Esophagus muscularis mucosa (tissue), 4 donors: ENCODE measurements around the gene PDXDC1. TPM values are rescaled to one million over a fixed set of nuclear protein-coding genes. Genes with fewer than 3 reads are reported as not detected.

Source experiments
- DNase-seq: peaks from one replicate; pipeline ENCODE4 v3.0.0-alpha.2; 2017; ENCODE audit errors: extremely low spot score
- H3K27ac ChIP-seq, 4 donors: fragments of 200-600 bp; sonication (generic); replicated peaks in 1 of 4; 1 replicate in 3 of 4; 2 replicates in 1 of 4; pipeline ENCODE4 v1.5.1; 2016 to 2019; ENCODE audit warnings: mild to moderate bottlenecking in 1 of 4
- H3K27me3 ChIP-seq, 4 donors: fragments of 200-600 bp; sonication (generic); one replicate each; pipeline versions ENCODE4 v1.5.1 to v1.6.0; 2016 to 2019
- H3K36me3 ChIP-seq, 4 donors: fragments of 200-600 bp; sonication (generic); one replicate each; pipeline ENCODE4 v1.5.1; 2016 to 2019
- H3K4me1 ChIP-seq, 4 donors: fragments of 200-600 bp; sonication (generic); one replicate each; pipeline ENCODE4 v1.5.1; 2016 to 2019
- H3K4me3 ChIP-seq, 4 donors: fragments of 200-600 bp; sonication (generic); 1 replicate in 2 of 4; 2 replicates in 2 of 4; pipeline ENCODE4 v1.5.1; 2016 to 2019; ENCODE audit warnings: mild to moderate bottlenecking in 4 of 4, moderate library complexity in 1 of 4
- H3K9me3 ChIP-seq, 4 donors: fragments of 200-600 bp; sonication (generic); 1 replicate in 3 of 4; 2 replicates in 1 of 4; pipeline ENCODE4 v1.5.1; 2016 to 2019
- EP300 ChIP-seq: sonication (generic); formaldehyde crosslinking; IDR thresholded peaks from one replicate; pipeline ENCODE4 v1.6.1; 2017; ENCODE audit warnings: antibody characterized with exemption
- POLR2A ChIP-seq: fragments of 450-650 bp; IDR thresholded peaks from one replicate; pipeline ENCODE4 v1.6.1; 2017; ENCODE audit warnings: antibody characterized with exemption, moderate library complexity, mild to moderate bottlenecking, low read depth
- POLR2AphosphoS5 ChIP-seq, 2 donors: sonication (generic); formaldehyde crosslinking; IDR thresholded peaks; one replicate each; pipeline ENCODE4 v1.6.1; 2017; ENCODE audit warnings: antibody characterized with exemption in 2 of 2
- WGBS: methylation state at CpG from one replicate; pipeline ENCODE4 v1.1.5; 2018; 5-methylcytosine and 5-hydroxymethylcytosine counted together
- intact Hi-C: fragments of 100-400 bp; cut with DNase I; formaldehyde crosslinking; loops from one replicate; pipeline ENCODE4 v1.15.1; 2023
- total RNA-seq, 4 donors: library from RNA; depleted of rRNA; stranded (reverse); fragments of >200 nt; gene quantifications; one replicate each; pipeline versions ENCODE4 v1.1.0 to v1.2.1, GENCODE V29; 2016
- TF ChIP-seq, protein P1 (sequence below), 3 experiments: fragments of 200-600 bp in 2 of 3; fragments of 450-650 bp in 1 of 3; sonication (generic) in 2 of 3; IDR thresholded peaks; one replicate each; pipeline ENCODE4 v1.5.1; 2017 to 2019; ENCODE audit warnings: antibody characterized with exemption in 3 of 3, mild to moderate bottlenecking in 2 of 3, moderate library complexity in 1 of 3

Gene PDXDC1
- total RNA-seq, 4 donors from 2014 or later: 74.3 to 91.3 (median 85.9) TPM

- H3K9me3 ChIP-seq: no peaks in the 10 kb centered on the region
- DNase-seq: no peak
- no peak overlapping the region for H3K4me3 ChIP-seq
- 92% methylated on average over 16 of the region's 16 CpGs for WGBS
- no peaks in the 10 kb centered on the region for H3K36me3 ChIP-seq
- H3K4me1 ChIP-seq: peaks cover 0 to 4% (median 0%) of the 10 kb centered on the region in 4 donors
- TF ChIP-seq POLR2A: no peak
- TF ChIP-seq, protein P1, sequence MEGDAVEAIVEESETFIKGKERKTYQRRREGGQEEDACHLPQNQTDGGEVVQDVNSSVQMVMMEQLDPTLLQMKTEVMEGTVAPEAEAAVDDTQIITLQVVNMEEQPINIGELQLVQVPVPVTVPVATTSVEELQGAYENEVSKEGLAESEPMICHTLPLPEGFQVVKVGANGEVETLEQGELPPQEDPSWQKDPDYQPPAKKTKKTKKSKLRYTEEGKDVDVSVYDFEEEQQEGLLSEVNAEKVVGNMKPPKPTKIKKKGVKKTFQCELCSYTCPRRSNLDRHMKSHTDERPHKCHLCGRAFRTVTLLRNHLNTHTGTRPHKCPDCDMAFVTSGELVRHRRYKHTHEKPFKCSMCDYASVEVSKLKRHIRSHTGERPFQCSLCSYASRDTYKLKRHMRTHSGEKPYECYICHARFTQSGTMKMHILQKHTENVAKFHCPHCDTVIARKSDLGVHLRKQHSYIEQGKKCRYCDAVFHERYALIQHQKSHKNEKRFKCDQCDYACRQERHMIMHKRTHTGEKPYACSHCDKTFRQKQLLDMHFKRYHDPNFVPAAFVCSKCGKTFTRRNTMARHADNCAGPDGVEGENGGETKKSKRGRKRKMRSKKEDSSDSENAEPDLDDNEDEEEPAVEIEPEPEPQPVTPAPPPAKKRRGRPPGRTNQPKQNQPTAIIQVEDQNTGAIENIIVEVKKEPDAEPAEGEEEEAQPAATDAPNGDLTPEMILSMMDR (IDR thresholded peaks at IDR 0.05): no peak
- no peak for TF ChIP-seq POLR2AphosphoS5 (IDR thresholded peaks at IDR 0.05)
- TF ChIP-seq EP300: no peak
- intact Hi-C loops: no loop called here
- H3K27me3 ChIP-seq: no peaks in the 10 kb centered on the region
- no peak overlapping the region for H3K27ac ChIP-seq
These were observed 19.1 kb upstream of the PDXDC1 start for GRCh38 chr16:14955546-14956231.

GRCh38 chr16:14957576-14958322 is 17.1 kb upstream of the PDXDC1 start:
- H3K36me3 ChIP-seq: no peaks in the 10 kb centered on the region
- no peak overlapping the region for H3K27ac ChIP-seq
- TF ChIP-seq POLR2A (no peak), POLR2AphosphoS5 (IDR thresholded peaks at IDR 0.05) (no peak), EP300 (no peak)
- TF ChIP-seq, protein P1 (IDR thresholded peaks at IDR 0.05): no peak
- peaks cover 0 to 4% (median 0%) of the 10 kb centered on the region in 4 donors for H3K4me1 ChIP-seq
- intact Hi-C loops: no loop called here
- no peaks in the 10 kb centered on the region for H3K9me3 ChIP-seq
- WGBS: 95% methylated on average over 28 of the region's 28 CpGs
- H3K27me3 ChIP-seq: no peaks in the 10 kb centered on the region
- H3K4me3 ChIP-seq: no peak overlapping the region
- DNase-seq: no peak

DNA sequence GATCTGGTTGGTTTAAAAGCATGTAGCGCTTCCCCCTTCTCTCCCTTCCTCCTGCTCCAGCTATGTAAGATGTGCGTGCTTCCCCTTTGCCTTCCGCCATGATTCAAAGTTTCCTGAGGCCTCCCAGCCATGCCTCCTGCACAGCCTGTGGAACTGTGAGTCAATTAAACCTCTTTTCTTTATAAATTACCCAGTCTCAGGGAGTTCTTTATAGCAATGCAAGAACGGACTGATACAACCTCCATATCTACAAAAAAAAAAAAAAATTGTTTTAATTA is 16.6 kb upstream of the PDXDC1 start:
- no peaks in the 10 kb centered on the region for H3K27me3 ChIP-seq
- H3K9me3 ChIP-seq: no peaks in the 10 kb centered on the region
- H3K4me3 ChIP-seq: no peak overlapping the region
- no peaks in the 10 kb centered on the region for H3K36me3 ChIP-seq
- no peak for DNase-seq
- H3K4me1 ChIP-seq: peaks cover 0 to 4% (median 0%) of the 10 kb centered on the region in 4 donors
- TF ChIP-seq POLR2AphosphoS5 (IDR thresholded peaks at IDR 0.05): no peak
- no peak for TF ChIP-seq POLR2A
- TF ChIP-seq, protein P1 (IDR thresholded peaks at IDR 0.05): no peak
- no peak for TF ChIP-seq EP300
- intact Hi-C loops: no loop called here
- WGBS: 88% methylated on average over 4 of the region's 4 CpGs
- H3K27ac ChIP-seq: no peak overlapping the region

DNA sequence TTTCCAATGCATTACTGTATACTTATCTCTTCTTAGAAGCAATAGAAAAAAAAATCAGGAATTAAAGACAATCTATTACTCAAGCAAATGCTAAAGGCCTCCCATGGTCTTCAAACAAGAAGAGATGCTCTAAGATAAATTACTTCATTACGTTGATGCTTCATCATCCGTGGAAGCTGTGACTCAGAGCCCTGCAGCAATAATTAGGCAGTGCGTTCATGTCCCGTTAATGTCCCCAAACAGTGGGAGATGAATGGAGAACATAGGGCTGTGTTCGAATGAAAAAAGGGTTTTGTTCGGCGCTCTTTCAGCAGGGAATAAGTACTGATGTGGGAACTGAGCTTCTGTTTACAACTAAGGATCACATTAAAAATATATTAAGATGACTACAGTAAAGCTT is 15.9 kb upstream of the PDXDC1 start:
- Histone ChIP-seq H3K4me1 (peaks cover 0 to 4% (median 0%) of the 10 kb centered on the region in 4 donors), H3K36me3 (no peaks in the 10 kb centered on the region), H3K27ac (no peak overlapping the region), H3K27me3 (no peaks in the 10 kb centered on the region), H3K4me3 (no peak overlapping the region), H3K9me3 (no peaks in the 10 kb centered on the region)
- TF ChIP-seq POLR2A (no peak), EP300 (no peak), POLR2AphosphoS5 (IDR thresholded peaks at IDR 0.05) (no peak)
- TF ChIP-seq, protein P1 (IDR thresholded peaks at IDR 0.05): no peak
- intact Hi-C loops: no loop called here
- 77% methylated on average over 7 of the region's 7 CpGs for WGBS
- no peak for DNase-seq
